ENCODE data around the gene PRSS33. TPM values are rescaled to one million over a fixed set of nuclear protein-coding genes. Genes with fewer than 3 reads are reported as not detected.

PRSS33 gene
- total RNA-seq, 1 donor from 2014 or later: not detected

GRCh38 chr16:2799205-2799858 lies 12.0 kb upstream of the PRSS33 start:
- no peak for DNase-seq (ENCODE audit: low read depth)

GRCh38 chr16:2798723-2799204 lies 11.4 kb upstream of the PRSS33 start:
- DNase-seq (ENCODE audit: low read depth): no peak

- no peak for DNase-seq (ENCODE audit: low read depth)
Observed at GRCh38 chr16:2795395-2796143, 8.2 kb upstream of the PRSS33 start.

GRCh38 chr16:2792940-2793339 lies 5.6 kb upstream of the PRSS33 start:
- no peak for DNase-seq (ENCODE audit: low read depth)

GRCh38 chr16:2791174-2791573 lies 3.8 kb upstream of the PRSS33 start:
- no peak for DNase-seq (ENCODE audit: low read depth)

GRCh38 chr16:2790631-2791030 lies 3.3 kb upstream of the PRSS33 start:
- no peak for DNase-seq (ENCODE audit: low read depth)

- no peak for DNase-seq (ENCODE audit: low read depth)
Observed at GRCh38 chr16:2787961-2788360, 601 bp upstream of the PRSS33 start.

- no peak for DNase-seq (ENCODE audit: low read depth)
Observed at GRCh38 chr16:2786826-2787151, 571 bp downstream of the PRSS33 start.

GRCh38 chr16:2786061-2786825 lies 1.1 kb downstream of the PRSS33 start:
- DNase-seq (ENCODE audit: low read depth): no peak

- no peak for DNase-seq (ENCODE audit: low read depth)
Observed at GRCh38 chr16:2785101-2785991, 2.0 kb downstream of the PRSS33 start.

GRCh38 chr16:2784358-2785100 lies 2.8 kb downstream of the PRSS33 start:
- DNase-seq (ENCODE audit: low read depth): no peak

GRCh38 chr16:2783581-2784357 lies 3.6 kb downstream of the PRSS33 start:
- no peak for DNase-seq (ENCODE audit: low read depth)

GRCh38 chr16:2782583-2783351 lies 4.6 kb downstream of the PRSS33 start:
- DNase-seq (ENCODE audit: low read depth): no peak

- no peak for DNase-seq (ENCODE audit: low read depth)
Observed at GRCh38 chr16:2779978-2780898, 7.1 kb downstream of the PRSS33 start.

GRCh38 chr16:2779151-2779920 lies 8.0 kb downstream of the PRSS33 start:
- no peak for DNase-seq (ENCODE audit: low read depth)

GRCh38 chr16:2778630-2778958 lies 8.8 kb downstream of the PRSS33 start:
- no peak for DNase-seq (ENCODE audit: low read depth)

Measured in myocyte (in vitro differentiated cells).